OCI-LY7 (cell line): ENCODE results near the gene SWT1. TPM values are rescaled to one million over a fixed set of nuclear protein-coding genes. Genes with fewer than 3 reads are reported as not detected.

Experiments used
- BruUV-seq: library from RNA; stranded (reverse); fragments of 400-500 nt; replicated peaks from 2 replicates; lab custom pipeline; 2021; lab: Mats Ljungman, UMichigan
- CTCF ChIA-PET: fragments of 300-600 bp; sonication (Branson Sonifier 250); formaldehyde crosslinking; loops from one replicate; lab custom pipeline; 2022; ENCODE audit warnings: antibody characterized with exemption; ENCODE audit not compliant: unreplicated experiment; lab: Charles Lee
- POLR2A ChIA-PET: fragments of 300-600 bp; sonication (Branson Sonifier 250); formaldehyde crosslinking; loops from one replicate; lab custom pipeline; 2022; ENCODE audit warnings: antibody characterized with exemption; lab: Charles Lee
- DNase-seq: peaks from one replicate; pipeline ENCODE4 v3.0.0-alpha.2; 2015; ENCODE audit warnings: low spot score
- H2AFZ ChIP-seq: fragments of 200-600 bp; sonication (generic), shearing (Covaris generic); 2 replicates; pipeline ENCODE4 v1.6.1; 2014; ENCODE audit warnings: mild to moderate bottlenecking, antibody characterized with exemption, low read length, moderate library complexity
- H3K27ac ChIP-seq: fragments of 200-600 bp; sonication (generic); 2 replicates; pipeline ENCODE4 v1.5.1; 2014; ENCODE audit warnings: mixed run types, low read depth, mild to moderate bottlenecking, moderate library complexity, low read length, inconsistent platforms; ENCODE audit not compliant: poor library complexity, severe bottlenecking
- H3K36me3 ChIP-seq: fragments of 200-600 bp; sonication (generic); 2 replicates; pipeline ENCODE4 v1.6.1; 2014; ENCODE audit warnings: mild to moderate bottlenecking, antibody characterized with exemption, low read length, moderate library complexity, mixed read lengths; ENCODE audit not compliant: insufficient read depth
- H3K4me1 ChIP-seq: fragments of 200-600 bp; sonication (generic); 2 replicates; pipeline ENCODE4 v1.5.1; 2014; ENCODE audit warnings: mild to moderate bottlenecking, low read length; ENCODE audit not compliant: insufficient read depth, poor library complexity, severe bottlenecking
- H3K4me2 ChIP-seq: fragments of 200-600 bp; sonication (generic); 2 replicates; pipeline ENCODE4 v1.6.1; 2014; ENCODE audit warnings: mild to moderate bottlenecking, low read length
- H3K4me3 ChIP-seq: fragments of 200-600 bp; sonication (generic); 2 replicates; pipeline ENCODE4 v1.5.1; 2014; ENCODE audit warnings: mild to moderate bottlenecking, low read depth, low read length; ENCODE audit not compliant: poor library complexity, severe bottlenecking
- H3K79me2 ChIP-seq: fragments of 200-600 bp; sonication (generic); 2 replicates; pipeline ENCODE4 v1.6.1; 2016; ENCODE audit warnings: low read depth, mild to moderate bottlenecking, low read length, moderate library complexity, mixed read lengths; ENCODE audit not compliant: insufficient read depth
- H3K9me2 ChIP-seq: fragments of 200-600 bp; sonication (generic); 2 replicates; pipeline ENCODE4 v1.6.1; 2016; ENCODE audit warnings: mild to moderate bottlenecking, low read length, mixed read lengths; ENCODE audit not compliant: insufficient read depth
- H3K9me3 ChIP-seq: fragments of 200-600 bp; sonication (generic); 2 replicates; pipeline ENCODE4 v1.6.1; 2014; ENCODE audit warnings: mild to moderate bottlenecking, mixed run types, low read length, mixed read lengths
- H4K20me1 ChIP-seq: fragments of 200-600 bp; sonication (generic); 2 replicates; pipeline ENCODE4 v1.6.1; 2014; ENCODE audit warnings: mild to moderate bottlenecking, antibody characterized with exemption, low read length, moderate library complexity, mixed read lengths; ENCODE audit not compliant: insufficient read depth
- CTCF ChIP-seq: fragments of 200-600 bp; sonication (generic); conservative IDR thresholded peaks from 2 replicates; pipeline ENCODE4 v1.5.1; 2014; ENCODE audit warnings: mild to moderate bottlenecking, antibody characterized with exemption, low read length, moderate library complexity, mixed read lengths
- EZH2phosphoT487 ChIP-seq: fragments of 200-600 bp; sonication (generic); IDR thresholded peaks from 2 replicates; pipeline ENCODE4 v1.6.1; 2018; ENCODE audit warnings: low read depth, borderline replicate concordance, mild to moderate bottlenecking, mixed run types, antibody characterized with exemption, low read length, moderate library complexity, mixed read lengths
- intact Hi-C: fragments of 100-400 bp; cut with micrococcal nuclease; formaldehyde crosslinking; loops from one replicate; pipeline ENCODE4 v1.10.0; 2022; ENCODE audit not compliant: unreplicated experiment
- total RNA-seq, 2 experiments: library from RNA; depleted of rRNA in 1 of 2; stranded (reverse); fragments of >200 nt in 1 of 2; shearing (Covaris generic) in 1 of 2; gene quantifications; 2 replicates each; pipeline ENCODE4 v1.2.3, GENCODE V29; 2014 to 2022

SWT1 gene
- total RNA-seq, 2 experiments from 2014 or later, result 2.1 to 2.6 TPM

GRCh38 chr1:185200889-185201288 is 43.9 kb downstream of the SWT1 start:
- ChIA-PET CTCF (no interaction called here), POLR2A (no interaction called here)
- H3K9me3 ChIP-seq, result no peaks in the 10 kb centered on the region
- intact Hi-C loops, result no loop called here
- H3K4me3 ChIP-seq, result no peak overlapping the region
- H3K4me2 ChIP-seq, result no peak overlapping the region
- BruUV-seq, result no TSS peak
- no peaks in the 10 kb centered on the region for H3K9me2 ChIP-seq
- no peaks in the 10 kb centered on the region for H4K20me1 ChIP-seq
- H3K36me3 ChIP-seq, result no peaks in the 10 kb centered on the region
- H3K79me2 ChIP-seq, result no peaks in the 10 kb centered on the region
- H3K4me1 ChIP-seq, result no peaks in the 10 kb centered on the region
- DNase-seq, result no peak
- TF ChIP-seq EZH2phosphoT487 (no peak), CTCF (no peak)
- no peak overlapping the region for H2AFZ ChIP-seq
- H3K27ac ChIP-seq, result no peak overlapping the region

- BruUV-seq, result no TSS peak
- H2AFZ ChIP-seq, result no peak overlapping the region
- H3K4me1 ChIP-seq, result no peaks in the 10 kb centered on the region
Measured at GRCh38 chr1:185207170-185207569, 50.2 kb downstream of the SWT1 start.

More at GRCh38 chr1:185207170-185207569, 50.2 kb downstream of the SWT1 start:
- no peak overlapping the region for H3K27ac ChIP-seq
- H4K20me1 ChIP-seq, result no peaks in the 10 kb centered on the region
- no peak overlapping the region for H3K4me3 ChIP-seq
- no peak overlapping the region for H3K4me2 ChIP-seq
- ChIA-PET POLR2A (interaction anchor here (0.7 kb wide), 1 partner anchor 40 kb away, joined by 3 read pairs; no protein-coding TSS in a partner anchor), CTCF (no interaction called here)
- no peak for DNase-seq
- no peaks in the 10 kb centered on the region for H3K36me3 ChIP-seq
- no peaks in the 10 kb centered on the region for H3K9me3 ChIP-seq
- no peaks in the 10 kb centered on the region for H3K79me2 ChIP-seq
- TF ChIP-seq EZH2phosphoT487, result no peak
- TF ChIP-seq CTCF, result 0 out of 2 replicates have a peak, but pooled peaks have one; percentile 14
- intact Hi-C loops, result no loop called here
- no peaks in the 10 kb centered on the region for H3K9me2 ChIP-seq
